GM21619 (cell line): ENCODE results near the gene TMEM233.
"Not testable (repeated sequence)": the region's sequence is repeated elsewhere in the genome, so short reads cannot be mapped to it uniquely, and the experiment has no call there.

Source experiments
- ATAC-seq: cut with Tn5 transposase; IDR thresholded peaks from one replicate; pipeline ENCODE4 v1.9.1; 2021; ENCODE audit not compliant: unreplicated experiment

TMEM233 gene

GRCh38 chr12:119603767-119604166, 10.2 kb downstream of the TMEM233 start:
- no peak for ATAC-seq

GRCh38 chr12:119609358-119609757, 15.8 kb downstream of the TMEM233 start:
- ATAC-seq: no peak

GRCh38 chr12:119613319-119613936, 19.9 kb downstream of the TMEM233 start:
- ATAC-seq: no peak

GRCh38 chr12:119614705-119615104, 21.1 kb downstream of the TMEM233 start:
- no peak for ATAC-seq

GRCh38 chr12:119615518-119616475, 22.2 kb downstream of the TMEM233 start:
- ATAC-seq: no peak

GRCh38 chr12:119618328-119618896, 24.8 kb downstream of the TMEM233 start:
- ATAC-seq: not testable (repeated sequence)

GRCh38 chr12:119620490-119620889, 26.9 kb downstream of the TMEM233 start:
- ATAC-seq: no peak

- no peak for ATAC-seq
Measured at GRCh38 chr12:119621878-119622277, 28.3 kb downstream of the TMEM233 start.

- no peak for ATAC-seq
Measured at GRCh38 chr12:119624966-119625365, 31.4 kb downstream of the TMEM233 start.

- no peak for ATAC-seq
Measured at GRCh38 chr12:119627019-119627643, 33.6 kb downstream of the TMEM233 start.

- no peak for ATAC-seq
Measured at GRCh38 chr12:119627686-119628085, 34.1 kb downstream of the TMEM233 start.

- no peak for ATAC-seq
Measured at GRCh38 chr12:119630223-119630780, 36.7 kb downstream of the TMEM233 start.

GRCh38 chr12:119630962-119631550, 37.5 kb downstream of the TMEM233 start:
- no peak for ATAC-seq

GRCh38 chr12:119631930-119632678, 38.5 kb downstream of the TMEM233 start:
- ATAC-seq: no peak

GRCh38 chr12:119634743-119635142, 41.2 kb downstream of the TMEM233 start:
- ATAC-seq: no peak

GRCh38 chr12:119642986-119643385, 49.4 kb downstream of the TMEM233 start:
- no peak for ATAC-seq

- ATAC-seq: no peak
Measured at GRCh38 chr12:119644930-119645329, 51.4 kb downstream of the TMEM233 start.

- no peak for ATAC-seq
Measured at GRCh38 chr12:119645535-119646059, 52.0 kb downstream of the TMEM233 start.

GRCh38 chr12:119649202-119649808, 55.7 kb downstream of the TMEM233 start:
- no peak for ATAC-seq
